Tibial nerve (tissue), 4 donors: ENCODE results near the gene GAA. TPM values are rescaled to one million over a fixed set of nuclear protein-coding genes. Genes with fewer than 3 reads are reported as not detected.

Experiments
- DNase-seq, 2 donors: peaks; one replicate each; pipeline ENCODE4 v3.0.0-alpha.2; 2019; ENCODE audit warnings: low spot score in 2 of 2
- H3K27ac ChIP-seq, 4 donors: fragments of 200-600 bp; sonication (generic) in 3 of 4; one replicate each; pipeline ENCODE4 v1.5.1; 2017 to 2019; ENCODE audit warnings: mild to moderate bottlenecking in 1 of 4
- H3K27me3 ChIP-seq, 2 donors: fragments of 200-600 bp; sonication (generic) in 1 of 2; one replicate each; pipeline versions ENCODE4 v1.5.1 to v1.6.0; 2017 to 2019
- H3K36me3 ChIP-seq, 3 donors: fragments of 200-600 bp; sonication (generic); one replicate each; pipeline ENCODE4 v1.5.1; 2018 to 2019
- H3K4me1 ChIP-seq, 4 donors: fragments of 200-600 bp; sonication (generic) in 3 of 4; one replicate each; pipeline ENCODE4 v1.5.1; 2017 to 2019
- H3K4me3 ChIP-seq, 4 donors: fragments of 200-600 bp; sonication (generic) in 3 of 4; one replicate each; pipeline ENCODE4 v1.5.1; 2017 to 2019; ENCODE audit warnings: mild to moderate bottlenecking in 1 of 4, moderate library complexity in 1 of 4
- H3K9me3 ChIP-seq, 4 donors: fragments of 200-600 bp; sonication (generic) in 3 of 4; one replicate each; pipeline ENCODE4 v1.5.1; 2017 to 2019
- EP300 ChIP-seq, 2 donors: sonication (generic); formaldehyde crosslinking; IDR thresholded peaks; one replicate each; pipeline ENCODE4 v1.6.1; 2017; ENCODE audit warnings: antibody characterized with exemption in 2 of 2, mild to moderate bottlenecking in 1 of 2
- POLR2A ChIP-seq, 2 donors: fragments of 450-650 bp; IDR thresholded peaks; one replicate each; pipeline ENCODE4 v1.6.1; 2017; ENCODE audit warnings: antibody characterized with exemption in 2 of 2, mild to moderate bottlenecking in 2 of 2, moderate library complexity in 2 of 2
- WGBS, 2 donors: methylation state at CpG; one replicate each; pipeline ENCODE4 v1.1.5; 2018; 5-methylcytosine and 5-hydroxymethylcytosine counted together
- total RNA-seq, 4 donors: library from RNA; depleted of rRNA; stranded (reverse); fragments of >200 nt; gene quantifications; one replicate each; pipeline ENCODE4 v1.1.0, GENCODE V29; 2016
- TF ChIP-seq, protein P1 (sequence below), 5 experiments: fragments of 200-600 bp in 3 of 5; fragments of 450-650 bp in 2 of 5; sonication (generic) in 3 of 5; IDR thresholded peaks; one replicate each; pipeline ENCODE4 v1.5.1; 2016 to 2019; ENCODE audit warnings: antibody characterized with exemption in 5 of 5, mild to moderate bottlenecking in 3 of 5, moderate library complexity in 2 of 5

GAA gene
- total RNA-seq, 4 donors from 2014 or later: 52.7 to 81.9 (median 67.8) TPM

DNA sequence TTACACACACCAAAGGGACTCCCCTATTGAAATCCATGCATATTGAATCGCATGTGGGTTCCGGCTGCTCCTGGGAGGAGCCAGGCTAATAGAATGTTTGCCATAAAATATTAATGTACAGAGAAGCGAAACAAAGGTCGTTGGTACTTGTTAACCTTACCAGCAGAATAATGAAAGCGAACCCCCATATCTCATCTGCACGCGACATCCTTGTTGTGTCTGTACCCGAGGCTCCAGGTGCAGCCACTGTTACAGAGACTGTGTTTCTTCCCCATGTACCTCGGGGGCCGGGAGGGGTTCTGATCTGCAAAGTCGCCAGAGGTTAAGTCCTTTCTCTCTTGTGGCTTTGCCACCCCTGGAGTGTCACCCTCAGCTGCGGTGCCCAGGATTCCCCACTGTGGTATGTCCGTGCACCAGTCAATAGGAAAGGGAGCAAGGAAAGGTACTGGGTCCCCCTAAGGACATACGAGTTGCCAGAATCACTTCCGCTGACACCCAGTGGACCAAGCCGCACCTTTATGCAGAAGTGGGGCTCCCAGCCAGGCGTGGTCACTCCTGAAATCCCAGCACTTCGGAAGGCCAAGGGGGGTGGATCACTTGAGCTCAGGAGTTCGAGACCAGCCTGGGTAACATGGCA, 2.2 kb downstream of the GAA start:
- TF ChIP-seq POLR2A (IDR thresholded peaks at IDR 0.05) (no peak), EP300 (IDR thresholded peaks at IDR 0.05) (no peak)
- TF ChIP-seq, protein P1, sequence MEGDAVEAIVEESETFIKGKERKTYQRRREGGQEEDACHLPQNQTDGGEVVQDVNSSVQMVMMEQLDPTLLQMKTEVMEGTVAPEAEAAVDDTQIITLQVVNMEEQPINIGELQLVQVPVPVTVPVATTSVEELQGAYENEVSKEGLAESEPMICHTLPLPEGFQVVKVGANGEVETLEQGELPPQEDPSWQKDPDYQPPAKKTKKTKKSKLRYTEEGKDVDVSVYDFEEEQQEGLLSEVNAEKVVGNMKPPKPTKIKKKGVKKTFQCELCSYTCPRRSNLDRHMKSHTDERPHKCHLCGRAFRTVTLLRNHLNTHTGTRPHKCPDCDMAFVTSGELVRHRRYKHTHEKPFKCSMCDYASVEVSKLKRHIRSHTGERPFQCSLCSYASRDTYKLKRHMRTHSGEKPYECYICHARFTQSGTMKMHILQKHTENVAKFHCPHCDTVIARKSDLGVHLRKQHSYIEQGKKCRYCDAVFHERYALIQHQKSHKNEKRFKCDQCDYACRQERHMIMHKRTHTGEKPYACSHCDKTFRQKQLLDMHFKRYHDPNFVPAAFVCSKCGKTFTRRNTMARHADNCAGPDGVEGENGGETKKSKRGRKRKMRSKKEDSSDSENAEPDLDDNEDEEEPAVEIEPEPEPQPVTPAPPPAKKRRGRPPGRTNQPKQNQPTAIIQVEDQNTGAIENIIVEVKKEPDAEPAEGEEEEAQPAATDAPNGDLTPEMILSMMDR (IDR thresholded peaks at IDR 0.05): no peak
- H3K36me3 ChIP-seq: peaks cover 0 to 34% (median 0%) of the 10 kb centered on the region in 3 donors
- 86 to 93% methylated on average over 19 of the region's 19 CpGs for WGBS, 2 donors
- no peak overlapping the region for H3K27ac ChIP-seq
- H3K27me3 ChIP-seq: no peaks in the 10 kb centered on the region
- H3K9me3 ChIP-seq: no peaks in the 10 kb centered on the region
- DNase-seq: no peak
- H3K4me1 ChIP-seq: peaks cover 0 to 16% (median 15%) of the 10 kb centered on the region in 4 donors
- H3K4me3 ChIP-seq: no peak overlapping the region

DNA sequence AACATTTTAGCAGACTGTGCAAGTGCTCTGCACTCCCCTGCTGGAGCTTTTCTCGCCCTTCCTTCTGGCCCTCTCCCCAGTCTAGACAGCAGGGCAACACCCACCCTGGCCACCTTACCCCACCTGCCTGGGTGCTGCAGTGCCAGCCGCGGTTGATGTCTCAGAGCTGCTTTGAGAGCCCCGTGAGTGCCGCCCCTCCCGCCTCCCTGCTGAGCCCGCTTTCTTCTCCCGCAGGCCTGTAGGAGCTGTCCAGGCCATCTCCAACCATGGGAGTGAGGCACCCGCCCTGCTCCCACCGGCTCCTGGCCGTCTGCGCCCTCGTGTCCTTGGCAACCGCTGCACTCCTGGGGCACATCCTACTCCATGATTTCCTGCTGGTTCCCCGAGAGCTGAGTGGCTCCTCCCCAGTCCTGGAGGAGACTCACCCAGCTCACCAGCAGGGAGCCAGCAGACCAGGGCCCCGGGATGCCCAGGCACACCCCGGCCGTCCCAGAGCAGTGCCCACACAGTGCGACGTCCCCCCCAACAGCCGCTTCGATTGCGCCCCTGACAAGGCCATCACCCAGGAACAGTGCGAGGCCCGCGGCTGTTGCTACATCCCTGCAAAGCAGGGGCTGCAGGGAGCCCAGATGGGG, 3.1 kb downstream of the GAA start:
- H3K4me3 ChIP-seq: no peak overlapping the region
- TF ChIP-seq, protein P1 (IDR thresholded peaks at IDR 0.05): no peak
- no peak for TF ChIP-seq EP300 (IDR thresholded peaks at IDR 0.05)
- no peak for TF ChIP-seq POLR2A (IDR thresholded peaks at IDR 0.05)
- no peak overlapping the region for H3K27ac ChIP-seq
- DNase-seq: no peak
- H3K36me3 ChIP-seq: peaks cover 0 to 41% (median 0%) of the 10 kb centered on the region in 3 donors
- H3K27me3 ChIP-seq: no peaks in the 10 kb centered on the region
- H3K9me3 ChIP-seq: no peaks in the 10 kb centered on the region
- 65 to 67% methylated on average over 14 to 23 of the region's 26 CpGs for WGBS, 2 donors
- peaks cover 0 to 16% (median 15%) of the 10 kb centered on the region in 4 donors for H3K4me1 ChIP-seq

DNA sequence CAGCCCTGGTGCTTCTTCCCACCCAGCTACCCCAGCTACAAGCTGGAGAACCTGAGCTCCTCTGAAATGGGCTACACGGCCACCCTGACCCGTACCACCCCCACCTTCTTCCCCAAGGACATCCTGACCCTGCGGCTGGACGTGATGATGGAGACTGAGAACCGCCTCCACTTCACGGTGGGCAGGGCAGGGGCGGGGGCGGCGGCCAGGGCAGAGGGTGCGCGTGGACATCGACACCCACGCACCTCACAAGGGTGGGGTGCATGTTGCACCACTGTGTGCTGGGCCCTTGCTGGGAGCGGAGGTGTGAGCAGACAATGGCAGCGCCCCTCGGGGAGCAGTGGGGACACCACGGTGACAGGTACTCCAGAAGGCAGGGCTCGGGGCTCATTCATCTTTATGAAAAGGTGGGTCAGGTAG, 3.6 kb downstream of the GAA start:
- peaks cover 0 to 44% (median 0%) of the 10 kb centered on the region in 3 donors for H3K36me3 ChIP-seq
- 76 to 83% methylated on average over 14 to 18 of the region's 18 CpGs for WGBS, 2 donors
- H3K4me3 ChIP-seq: no peak overlapping the region
- H3K27me3 ChIP-seq: no peaks in the 10 kb centered on the region
- no peak for DNase-seq
- H3K4me1 ChIP-seq: peaks cover 0 to 16% (median 15%) of the 10 kb centered on the region in 4 donors
- TF ChIP-seq, protein P1 (IDR thresholded peaks at IDR 0.05): no peak
- TF ChIP-seq POLR2A (IDR thresholded peaks at IDR 0.05): no peak
- no peak for TF ChIP-seq EP300 (IDR thresholded peaks at IDR 0.05)
- no peak overlapping the region for H3K27ac ChIP-seq
- H3K9me3 ChIP-seq: no peaks in the 10 kb centered on the region

DNA sequence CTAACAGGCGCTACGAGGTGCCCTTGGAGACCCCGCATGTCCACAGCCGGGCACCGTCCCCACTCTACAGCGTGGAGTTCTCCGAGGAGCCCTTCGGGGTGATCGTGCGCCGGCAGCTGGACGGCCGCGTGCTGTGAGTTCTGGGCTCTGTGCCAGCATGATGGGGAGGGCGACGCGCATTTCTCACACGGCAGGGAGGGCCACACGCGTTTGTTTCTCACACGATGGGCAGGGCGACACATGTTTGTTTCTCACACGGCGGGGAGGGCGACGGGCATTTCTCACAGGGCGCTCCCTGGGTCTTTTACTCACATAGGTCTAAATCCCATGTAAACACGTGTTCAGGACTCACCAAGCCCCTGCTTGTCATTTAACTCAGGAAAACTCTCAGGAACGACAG, 4.4 kb downstream of the GAA start:
- Histone ChIP-seq H3K4me1 (peaks cover 0 to 14% (median 10%) of the 10 kb centered on the region in 4 donors), H3K36me3 (peaks cover 0 to 51% (median 0%) of the 10 kb centered on the region in 3 donors), H3K4me3 (no peak overlapping the region), H3K27ac (no peak overlapping the region), H3K27me3 (no peaks in the 10 kb centered on the region), H3K9me3 (no peaks in the 10 kb centered on the region)
- TF ChIP-seq, protein P1 (IDR thresholded peaks at IDR 0.05): no peak
- no peak for TF ChIP-seq EP300 (IDR thresholded peaks at IDR 0.05)
- WGBS, 2 donors: 35 to 48% methylated on average over 23 to 29 of the region's 29 CpGs
- no peak for DNase-seq

DNA sequence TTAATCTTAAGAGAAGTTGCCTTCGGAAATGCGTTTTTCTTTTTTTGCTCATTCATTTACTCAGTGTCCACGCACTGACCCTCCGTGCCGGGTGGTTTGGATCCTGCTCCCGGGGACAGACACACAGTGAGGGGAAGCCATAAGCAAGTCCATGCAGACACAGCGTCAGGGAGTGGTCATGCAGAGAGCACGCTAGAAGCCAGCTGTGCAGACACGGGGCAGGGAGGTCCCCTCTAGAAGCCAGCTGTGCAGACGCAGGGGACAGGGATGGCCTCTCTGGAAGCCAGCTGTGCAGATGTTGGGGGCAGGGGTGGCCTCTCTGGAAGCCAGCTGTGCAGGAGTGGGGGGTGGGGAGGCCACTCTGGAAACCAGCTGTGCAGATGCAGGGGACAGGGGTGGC, 4.8 kb downstream of the GAA start:
- Histone ChIP-seq H3K36me3 (peaks cover 0 to 56% (median 0%) of the 10 kb centered on the region in 3 donors), H3K4me3 (no peak overlapping the region), H3K27me3 (no peaks in the 10 kb centered on the region), H3K27ac (no peak overlapping the region), H3K4me1 (peaks cover 0 to 11% (median 8%) of the 10 kb centered on the region in 4 donors), H3K9me3 (no peaks in the 10 kb centered on the region)
- no peak for TF ChIP-seq EP300 (IDR thresholded peaks at IDR 0.05)
- 69 to 79% methylated on average over 10 of the region's 10 CpGs for WGBS, 2 donors
- DNase-seq: no peak
